Heart right ventricle (tissue), 16 donors: Measurements from ENCODE around the gene GNL3L. TPM values are rescaled to one million over a fixed set of nuclear protein-coding genes. Genes with fewer than 3 reads are reported as not detected.

Experiments
- ATAC-seq, 8 donors: fragments of 200-7000 bp; cut with Tn5 transposase; one replicate each; pipeline ENCODE4 v1.9.1; 2020; ENCODE audit warnings: mild to moderate bottlenecking in 8 of 8, moderate library complexity in 8 of 8, moderate number of reproducible peaks in 1 of 8
- DNase-seq, 2 donors: peaks; one replicate each; pipeline ENCODE4 v3.0.0-alpha.2; 2020
- H3K27ac ChIP-seq, 10 donors: fragments of 200-600 bp; sonication (generic) in 2 of 10; one replicate each; pipeline versions ENCODE4 v1.5.0 to v1.8.0; 2020 to 2022; ENCODE audit warnings: mild to moderate bottlenecking in 3 of 10
- H3K27me3 ChIP-seq, 7 donors: fragments of 200-600 bp; one replicate each; pipeline ENCODE4 v1.8.0; 2021 to 2022; ENCODE audit warnings: mild to moderate bottlenecking in 2 of 7
- H3K36me3 ChIP-seq, 9 donors: fragments of 200-600 bp; sonication (generic) in 1 of 9; one replicate each; pipeline versions ENCODE4 v1.5.0 to v1.8.0; 2020 to 2022; ENCODE audit warnings: mild to moderate bottlenecking in 2 of 9
- H3K4me1 ChIP-seq, 9 donors: fragments of 200-600 bp; sonication (generic) in 1 of 9; one replicate each; pipeline versions ENCODE4 v1.5.0 to v1.8.0; 2020 to 2022; ENCODE audit warnings: mild to moderate bottlenecking in 4 of 9
- H3K4me3 ChIP-seq, 10 donors: fragments of 200-600 bp; sonication (generic) in 2 of 10; one replicate each; pipeline versions ENCODE4 v1.5.0 to v1.8.0; 2020 to 2022; ENCODE audit warnings: mild to moderate bottlenecking in 7 of 10, moderate library complexity in 2 of 10
- H3K9me3 ChIP-seq, 11 donors: fragments of 200-600 bp in 10 of 11; sonication (generic) in 2 of 11; one replicate each; pipeline versions ENCODE4 v1.5.0 to v1.8.0; 2013 to 2022; ENCODE audit warnings: mild to moderate bottlenecking in 2 of 11, control low read depth in 1 of 11, moderate library complexity in 1 of 11
- WGBS, 2 donors: extraction: QIAGEN DNeasy Blood & Tissue Kit; methylation state at CpG; one replicate each; pipeline ENCODE4 v1.1.7; 2013; ENCODE audit warnings: inconsistent platforms in 1 of 2; 5-methylcytosine and 5-hydroxymethylcytosine counted together
- intact Hi-C, 10 donors: fragments of 100-400 bp; cut with DNase I; formaldehyde crosslinking; loops; one replicate each; pipeline versions ENCODE4 v1.11.1 to v1.14.2; 2022
- polyA plus RNA-seq, 2 donors: library from polyadenylated mRNA; stranded (reverse); fragments of 200-250 nt; gene quantifications; one replicate each; pipeline ENCODE4 v1.2.3, GENCODE V29; 2013
- total RNA-seq, 10 donors: library from RNA; stranded (reverse); fragmentation: NEBNext Ultra II Directional in 3 of 10; extraction: Animal tissue kit (Norgen Biotek cat#: 25700) in 3 of 10; gene quantifications; one replicate each; pipeline versions ENCODE4 v1.2.1 to v1.2.4, GENCODE V29; 2021 to 2023
- TF ChIP-seq, protein P1 (sequence below), 9 donors: fragments of 200-600 bp; sonication (generic) in 2 of 9; IDR thresholded peaks; one replicate each; pipeline versions ENCODE4 v1.5.0 to v1.8.0; 2021 to 2022; ENCODE audit warnings: antibody characterized with exemption in 9 of 9, mild to moderate bottlenecking in 5 of 9, moderate library complexity in 1 of 9
- donor health status: Arrhythmogenic right ventricular cardiomyopathy.
- donor health status: ischemic (EF 13 %, LVEDD 7.1; RV severe dilation, severe dysfunction).
- donor health status: healthy with polysubstance abuse.
- donor health status: DM: no; HTN: yes; CAD: no.
- donor health status: DM: no; HTN: no; CAD: no.
- donor health status: ischemic (EF 25% LVEDD 6.9; RV normal size, moderate dysfunction).
- donor health status: ischemic (EF 25% LVEDD 5.7; RV mildly dilated, moderate dysfunction).
- donor health status: healthy.
- donor health status: DM: yes; HTN: yes; CAD: no.
- donor health status: Ischemic cardiomyopathy.
- donor health status: ischemic (EF 35%, LVEDD 5.7; RV mildly dilated, moderate dysfunction).
- donor health status: nonischemic (EF 11% LVEDD 7.7; RV severe dilation, severe dysfunction).
- donor health status: DM: yes; HTN: yes; CAD: no.
- donor health status: PGD.
- donor health status: ischemic (EF 29% LVEDD 5.4; RV normal size, mild dysfunction).
- donor health status: nonischemic (EF 23%, LVEDD 6.1; RV moderate dilation, normal function).

The GNL3L gene
- total and polyA plus RNA-seq, 12 donors = 3.9 to 47.2 (median 32.0) TPM

DNA sequence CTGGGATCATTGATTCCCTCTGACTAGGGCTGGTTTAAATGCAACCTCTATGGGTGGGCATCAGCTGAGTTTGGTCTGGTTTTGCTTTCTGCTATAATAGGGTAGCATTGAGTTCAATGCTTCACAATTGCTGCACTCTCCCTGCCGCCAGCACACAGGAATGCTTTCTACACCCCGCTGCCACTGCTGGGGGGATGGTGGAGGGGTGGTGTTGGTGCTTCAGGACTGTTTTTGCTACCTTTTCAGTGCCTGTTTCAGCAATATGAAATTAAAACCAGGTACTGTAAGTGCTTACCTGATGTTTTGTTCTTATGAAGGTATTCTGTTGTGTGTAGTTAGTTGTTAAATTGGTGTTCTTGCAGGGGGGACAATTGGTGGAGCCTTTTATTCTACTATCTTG lies 67.7 kb downstream of the GNL3L start:
- Histone ChIP-seq H3K9me3 (no peaks in the 10 kb centered on the region), H3K4me1 (no peaks in the 10 kb centered on the region), H3K4me3 (no peak overlapping the region), H3K36me3 (no peaks in the 10 kb centered on the region), H3K27me3 (peaks cover 0 to 7% (median 0%) of the 10 kb centered on the region in 7 donors), H3K27ac (no peak overlapping the region)
- 89 to 93% methylated on average over 2 of the region's 2 CpGs for WGBS, 2 donors
- no peak for ATAC-seq
- TF ChIP-seq, protein P1, sequence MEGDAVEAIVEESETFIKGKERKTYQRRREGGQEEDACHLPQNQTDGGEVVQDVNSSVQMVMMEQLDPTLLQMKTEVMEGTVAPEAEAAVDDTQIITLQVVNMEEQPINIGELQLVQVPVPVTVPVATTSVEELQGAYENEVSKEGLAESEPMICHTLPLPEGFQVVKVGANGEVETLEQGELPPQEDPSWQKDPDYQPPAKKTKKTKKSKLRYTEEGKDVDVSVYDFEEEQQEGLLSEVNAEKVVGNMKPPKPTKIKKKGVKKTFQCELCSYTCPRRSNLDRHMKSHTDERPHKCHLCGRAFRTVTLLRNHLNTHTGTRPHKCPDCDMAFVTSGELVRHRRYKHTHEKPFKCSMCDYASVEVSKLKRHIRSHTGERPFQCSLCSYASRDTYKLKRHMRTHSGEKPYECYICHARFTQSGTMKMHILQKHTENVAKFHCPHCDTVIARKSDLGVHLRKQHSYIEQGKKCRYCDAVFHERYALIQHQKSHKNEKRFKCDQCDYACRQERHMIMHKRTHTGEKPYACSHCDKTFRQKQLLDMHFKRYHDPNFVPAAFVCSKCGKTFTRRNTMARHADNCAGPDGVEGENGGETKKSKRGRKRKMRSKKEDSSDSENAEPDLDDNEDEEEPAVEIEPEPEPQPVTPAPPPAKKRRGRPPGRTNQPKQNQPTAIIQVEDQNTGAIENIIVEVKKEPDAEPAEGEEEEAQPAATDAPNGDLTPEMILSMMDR (IDR thresholded peaks at IDR 0.05) = no peak
- intact Hi-C loops = no loop called here
- no peak for DNase-seq

DNA sequence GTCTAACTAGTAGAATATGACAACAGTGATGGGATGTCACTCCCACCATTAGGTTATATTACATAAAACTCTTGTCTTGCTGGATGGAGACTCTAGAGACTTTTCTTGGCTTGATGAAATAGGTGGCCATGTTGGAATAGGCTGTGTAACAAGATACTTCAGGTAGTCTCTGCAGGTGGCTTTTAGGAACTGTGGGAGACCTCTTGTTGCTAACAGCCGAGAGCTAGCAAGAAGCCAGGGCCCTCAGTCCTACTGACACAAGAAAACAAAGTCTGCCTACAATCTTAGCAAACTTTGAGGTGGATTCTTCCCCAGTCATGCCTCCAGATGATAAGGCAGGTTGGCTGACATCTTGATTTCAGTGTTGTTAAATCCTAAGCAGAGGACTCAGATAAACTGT lies 72.5 kb downstream of the GNL3L start:
- 82 to 86% methylated on average over 1 of the region's 1 CpG for WGBS, 2 donors
- H3K4me3 ChIP-seq = no peak overlapping the region
- no peaks in the 10 kb centered on the region for H3K4me1 ChIP-seq
- H3K9me3 ChIP-seq = no peaks in the 10 kb centered on the region
- TF ChIP-seq, protein P1 (IDR thresholded peaks at IDR 0.05) = no peak
- intact Hi-C loops = loop anchor here in 1 of 10 donors (1.0 kb wide), 1 partner anchor 46 kb away; no protein-coding TSS in a partner anchor
- ATAC-seq = no peak
- H3K27ac ChIP-seq = no peak overlapping the region
- H3K27me3 ChIP-seq = peaks cover 0 to 8% (median 0%) of the 10 kb centered on the region in 7 donors
- no peaks in the 10 kb centered on the region for H3K36me3 ChIP-seq
- no peak for DNase-seq

Other genes with a start within 250 kb of the GNL3L start
- 1 to 10 TPM in 1 of 10 donors, under 1 TPM in 9; 0.19 to 2.3 (median 0.36) TPM for gene WNK3, start 172.2 kb upstream of the GNL3L start, total RNA-seq
- under 1 TPM; 0.22 to 0.36 TPM for gene WNK3, start 172.2 kb upstream of the GNL3L start, polyA plus RNA-seq
- gene TSR2, start 89.8 kb upstream of the GNL3L start, total RNA-seq = 10 to 100 TPM; 34.3 to 48.6 (median 40.0) TPM
- gene TSR2, start 89.8 kb upstream of the GNL3L start, polyA plus RNA-seq = 10 to 100 TPM; 40.3 to 45.5 TPM
- gene FGD1, start 34.0 kb upstream of the GNL3L start, total RNA-seq = 1 to 10 TPM; 4.4 to 6.6 (median 5.3) TPM
- gene FGD1, start 34.0 kb upstream of the GNL3L start, polyA plus RNA-seq = 1 to 10 TPM; 2.8 to 4.3 TPM